Measurements from ENCODE around the gene PXT1. TPM values are rescaled to one million over a fixed set of nuclear protein-coding genes. Genes with fewer than 3 reads are reported as not detected.

The PXT1 gene
- total RNA-seq, 1 experiment from 2014 or later = not detected

- no peak overlapping the region for H2AFZ ChIP-seq (ENCODE audit: low read length)
- no peak for DNase-seq
- H3K9me3 ChIP-seq (ENCODE audit: low read length) = no peaks in the 10 kb centered on the region
- H3K27ac ChIP-seq (ENCODE audit: low read length) = no peak overlapping the region
- no peaks in the 10 kb centered on the region for H3K79me2 ChIP-seq (ENCODE audit: low read length)
- H3K4me3 ChIP-seq (ENCODE audit: low read length) = no peak overlapping the region
- no peak overlapping the region for H3K9ac ChIP-seq (ENCODE audit: low read length)
- H3K9me2 ChIP-seq (replicated peaks; ENCODE audit: insufficient read depth, low read length) = no peaks in the 10 kb centered on the region
- peaks cover 14% of the 10 kb centered on the region for H3K4me1 ChIP-seq (ENCODE audit: low read length)
- no peaks in the 10 kb centered on the region; the same call in 1 of the 2 replicates for H3K27me3 ChIP-seq (ENCODE audit: low read length)
- H3K4me2 ChIP-seq (ENCODE audit: low read depth, low read length, poor library complexity, severe bottlenecking) = no peak overlapping the region
- no peaks in the 10 kb centered on the region for H4K20me1 ChIP-seq (ENCODE audit: insufficient read depth, low read depth, low read length)
- H3K36me3 ChIP-seq (ENCODE audit: insufficient read depth, low read length) = no peaks in the 10 kb centered on the region
Measured at GRCh38 chr6:36383606-36384005, 59.0 kb downstream of the PXT1 start.

DNA sequence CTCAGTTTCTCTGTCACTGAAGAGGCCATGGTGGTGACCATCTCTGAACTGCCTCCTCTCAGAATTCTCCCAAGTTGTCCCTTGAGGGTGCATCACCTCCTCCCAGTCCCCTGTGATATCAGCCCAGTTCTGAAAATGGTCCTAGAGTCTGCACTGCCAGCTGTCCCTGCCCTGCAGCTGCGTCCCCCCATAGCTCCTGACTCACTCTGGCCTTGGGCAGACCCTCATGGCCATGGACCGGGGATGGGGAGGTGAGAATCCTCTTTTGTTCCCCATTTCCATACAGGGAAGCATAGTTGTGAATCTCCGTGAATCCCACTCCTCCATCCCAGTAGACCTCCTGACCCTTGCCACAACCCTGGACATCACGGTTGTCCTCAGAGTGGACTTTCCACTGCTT, 59.7 kb downstream of the PXT1 start:
- Histone ChIP-seq H3K9me2 (replicated peaks; ENCODE audit: insufficient read depth, low read length) (no peaks in the 10 kb centered on the region), H4K20me1 (ENCODE audit: insufficient read depth, low read depth, low read length) (no peaks in the 10 kb centered on the region), H3K9ac (ENCODE audit: low read length) (no peak overlapping the region), H3K4me1 (ENCODE audit: low read length) (peaks cover 16% of the 10 kb centered on the region), H3K27me3 (ENCODE audit: low read length) (no peaks in the 10 kb centered on the region; the same call in 1 of the 2 replicates), H3K9me3 (ENCODE audit: low read length) (no peaks in the 10 kb centered on the region), H3K36me3 (ENCODE audit: insufficient read depth, low read length) (no peaks in the 10 kb centered on the region), H3K79me2 (ENCODE audit: low read length) (no peaks in the 10 kb centered on the region), H3K4me2 (ENCODE audit: low read depth, low read length, poor library complexity, severe bottlenecking) (no peak overlapping the region), H2AFZ (ENCODE audit: low read length) (no peak overlapping the region), H3K4me3 (ENCODE audit: low read length) (no peak overlapping the region), H3K27ac (ENCODE audit: low read length) (no peak overlapping the region)
- DNase-seq = no peak

- Histone ChIP-seq H2AFZ (ENCODE audit: low read length) (no peak overlapping the region), H3K9me3 (ENCODE audit: low read length) (no peaks in the 10 kb centered on the region), H4K20me1 (ENCODE audit: insufficient read depth, low read depth, low read length) (no peaks in the 10 kb centered on the region), H3K4me2 (ENCODE audit: low read depth, low read length, poor library complexity, severe bottlenecking) (no peak overlapping the region), H3K9me2 (replicated peaks; ENCODE audit: insufficient read depth, low read length) (no peaks in the 10 kb centered on the region), H3K4me1 (ENCODE audit: low read length) (peaks cover 8% of the 10 kb centered on the region), H3K27me3 (ENCODE audit: low read length) (no peaks in the 10 kb centered on the region; the same call in 1 of the 2 replicates), H3K79me2 (ENCODE audit: low read length) (no peaks in the 10 kb centered on the region), H3K9ac (ENCODE audit: low read length) (no peak overlapping the region), H3K4me3 (ENCODE audit: low read length) (no peak overlapping the region), H3K27ac (ENCODE audit: low read length) (no peak overlapping the region), H3K36me3 (ENCODE audit: insufficient read depth, low read length) (no peaks in the 10 kb centered on the region)
- no peak for DNase-seq
Measured at GRCh38 chr6:36381502-36382389, 60.9 kb downstream of the PXT1 start.

DNA sequence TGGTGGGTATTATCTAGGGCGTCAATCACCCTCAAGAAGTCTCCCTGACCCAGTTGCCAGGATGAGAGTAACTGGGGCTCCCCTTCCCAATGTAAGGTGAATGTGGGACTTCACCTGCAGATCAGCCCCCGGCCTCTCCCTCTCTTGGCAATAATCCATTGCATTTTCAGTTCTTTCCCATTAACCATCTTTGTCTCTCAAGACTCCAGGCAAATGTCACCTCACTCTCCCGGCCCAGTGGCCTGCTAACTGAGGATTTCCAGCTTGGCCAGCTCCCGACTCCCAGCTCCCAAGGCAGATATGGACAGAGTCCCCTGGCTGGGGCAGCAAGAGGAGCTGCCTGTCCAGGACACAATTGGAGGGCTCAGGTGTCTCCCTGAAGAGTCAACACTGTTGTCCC, 62.5 kb downstream of the PXT1 start:
- Histone ChIP-seq H3K9ac (ENCODE audit: low read length) (no peak overlapping the region), H3K9me2 (replicated peaks; ENCODE audit: insufficient read depth, low read length) (no peaks in the 10 kb centered on the region), H3K9me3 (ENCODE audit: low read length) (no peaks in the 10 kb centered on the region), H3K4me3 (ENCODE audit: low read length) (no peak overlapping the region), H3K4me2 (ENCODE audit: low read depth, low read length, poor library complexity, severe bottlenecking) (no peak overlapping the region), H3K4me1 (ENCODE audit: low read length) (0 out of 2 replicates have a peak, but pooled peaks cover 2% of the 10 kb centered on the region), H2AFZ (ENCODE audit: low read length) (no peak overlapping the region), H3K36me3 (ENCODE audit: insufficient read depth, low read length) (no peaks in the 10 kb centered on the region), H4K20me1 (ENCODE audit: insufficient read depth, low read depth, low read length) (no peaks in the 10 kb centered on the region), H3K79me2 (ENCODE audit: low read length) (no peaks in the 10 kb centered on the region), H3K27me3 (ENCODE audit: low read length) (no peaks in the 10 kb centered on the region), H3K27ac (ENCODE audit: low read length) (no peak overlapping the region)
- DNase-seq = no peak

DNA sequence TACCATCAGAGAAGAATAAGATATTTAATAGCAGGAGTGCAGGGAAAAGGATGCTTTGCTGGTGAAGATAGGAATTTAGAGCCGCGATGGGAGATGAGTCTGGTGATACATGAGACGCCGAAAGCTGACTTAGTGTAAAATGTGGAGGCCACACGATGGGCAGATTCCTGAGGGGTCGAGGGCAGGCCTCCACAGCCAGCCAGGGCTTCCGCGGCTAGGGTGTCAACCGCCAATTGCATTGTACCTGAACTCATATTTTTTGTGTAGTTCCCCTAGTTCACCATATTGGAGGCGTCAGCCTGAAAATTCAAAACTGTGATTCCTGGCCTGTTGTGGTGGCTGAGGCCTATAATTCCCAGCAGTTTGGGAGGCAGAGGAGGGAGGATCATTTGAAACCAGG, 63.7 kb downstream of the PXT1 start:
- Histone ChIP-seq H3K4me2 (ENCODE audit: low read depth, low read length, poor library complexity, severe bottlenecking) (no peak overlapping the region), H3K27ac (ENCODE audit: low read length) (no peak overlapping the region), H3K79me2 (ENCODE audit: low read length) (no peaks in the 10 kb centered on the region), H3K36me3 (ENCODE audit: insufficient read depth, low read length) (no peaks in the 10 kb centered on the region), H4K20me1 (ENCODE audit: insufficient read depth, low read depth, low read length) (no peaks in the 10 kb centered on the region), H3K4me1 (ENCODE audit: low read length) (0 out of 2 replicates have a peak, but pooled peaks cover 2% of the 10 kb centered on the region), H3K9me2 (replicated peaks; ENCODE audit: insufficient read depth, low read length) (no peaks in the 10 kb centered on the region), H2AFZ (ENCODE audit: low read length) (no peak overlapping the region), H3K9ac (ENCODE audit: low read length) (no peak overlapping the region), H3K4me3 (ENCODE audit: low read length) (no peak overlapping the region), H3K27me3 (ENCODE audit: low read length) (no peaks in the 10 kb centered on the region), H3K9me3 (ENCODE audit: low read length) (no peaks in the 10 kb centered on the region)
- no peak for DNase-seq

GRCh38 chr6:36378243-36378920, 64.3 kb downstream of the PXT1 start:
- Histone ChIP-seq H3K27ac (ENCODE audit: low read length) (no peak overlapping the region), H3K9me2 (replicated peaks; ENCODE audit: insufficient read depth, low read length) (no peaks in the 10 kb centered on the region), H3K4me3 (ENCODE audit: low read length) (no peak overlapping the region), H4K20me1 (ENCODE audit: insufficient read depth, low read depth, low read length) (no peaks in the 10 kb centered on the region), H2AFZ (ENCODE audit: low read length) (no peak overlapping the region), H3K9ac (ENCODE audit: low read length) (no peak overlapping the region), H3K27me3 (ENCODE audit: low read length) (no peaks in the 10 kb centered on the region), H3K79me2 (ENCODE audit: low read length) (no peaks in the 10 kb centered on the region), H3K4me2 (ENCODE audit: low read depth, low read length, poor library complexity, severe bottlenecking) (no peak overlapping the region), H3K4me1 (ENCODE audit: low read length) (0 out of 2 replicates have a peak, but pooled peaks cover 2% of the 10 kb centered on the region), H3K9me3 (ENCODE audit: low read length) (no peaks in the 10 kb centered on the region), H3K36me3 (ENCODE audit: insufficient read depth, low read length) (no peaks in the 10 kb centered on the region)
- DNase-seq = no peak

DNA sequence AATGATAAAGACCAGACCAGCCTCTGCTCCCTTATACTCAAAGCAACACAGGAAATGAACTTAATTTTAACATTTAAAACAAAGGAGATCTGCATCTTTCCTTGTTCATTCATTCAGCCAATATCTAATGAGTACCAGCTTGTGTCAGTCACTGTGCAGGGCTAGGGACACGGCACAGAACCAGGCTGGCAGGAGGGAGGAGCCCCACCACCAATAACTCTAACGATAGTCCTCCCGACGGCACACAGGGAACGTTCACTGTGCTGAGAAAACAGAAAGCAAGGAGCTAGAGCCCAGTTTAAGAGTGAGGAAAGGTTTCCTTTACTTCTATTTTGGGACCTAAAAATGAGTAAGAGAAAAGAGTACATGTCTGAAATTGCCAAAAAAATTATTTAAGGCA, 65.1 kb downstream of the PXT1 start:
- Histone ChIP-seq H3K79me2 (ENCODE audit: low read length) (no peaks in the 10 kb centered on the region), H3K4me1 (ENCODE audit: low read length) (0 out of 2 replicates have a peak, but pooled peaks cover 2% of the 10 kb centered on the region), H3K36me3 (ENCODE audit: insufficient read depth, low read length) (no peaks in the 10 kb centered on the region), H3K4me3 (ENCODE audit: low read length) (no peak overlapping the region), H3K9me2 (replicated peaks; ENCODE audit: insufficient read depth, low read length) (no peaks in the 10 kb centered on the region), H2AFZ (ENCODE audit: low read length) (no peak overlapping the region), H3K27me3 (ENCODE audit: low read length) (no peaks in the 10 kb centered on the region), H4K20me1 (ENCODE audit: insufficient read depth, low read depth, low read length) (no peaks in the 10 kb centered on the region), H3K9ac (ENCODE audit: low read length) (no peak overlapping the region), H3K4me2 (ENCODE audit: low read depth, low read length, poor library complexity, severe bottlenecking) (no peak overlapping the region), H3K9me3 (ENCODE audit: low read length) (no peaks in the 10 kb centered on the region), H3K27ac (ENCODE audit: low read length) (no peak overlapping the region)
- no peak for DNase-seq

DNA sequence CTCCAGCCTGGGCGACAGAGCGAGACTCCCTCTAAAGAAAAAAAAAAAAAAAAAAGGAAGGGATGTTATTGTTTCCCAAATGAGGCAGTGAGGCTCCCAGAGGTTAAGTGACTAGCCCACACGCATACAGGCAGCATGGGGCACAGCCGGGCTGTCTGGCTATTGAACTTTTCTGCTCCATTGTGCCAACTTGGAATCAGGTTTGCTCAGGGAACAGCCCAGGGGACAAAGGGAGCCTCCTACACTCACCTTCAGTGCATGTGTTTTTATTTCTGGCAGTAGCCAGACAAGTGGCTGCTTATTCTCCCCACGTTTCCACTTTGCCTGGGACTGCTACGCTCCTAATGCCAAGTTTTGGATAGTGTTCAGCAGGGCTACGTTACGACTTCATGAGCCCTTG, 65.9 kb downstream of the PXT1 start:
- H3K9me3 ChIP-seq (ENCODE audit: low read length) = no peaks in the 10 kb centered on the region
- no peaks in the 10 kb centered on the region for H3K27me3 ChIP-seq (ENCODE audit: low read length)

More for the DNA sequence above, 65.9 kb downstream of the PXT1 start:
- no peak overlapping the region for H3K4me3 ChIP-seq (ENCODE audit: low read length)
- no peak for DNase-seq
- H2AFZ ChIP-seq (ENCODE audit: low read length) = no peak overlapping the region
- H3K4me1 ChIP-seq (ENCODE audit: low read length) = 0 out of 2 replicates have a peak, but pooled peaks cover 2% of the 10 kb centered on the region
- no peak overlapping the region for H3K4me2 ChIP-seq (ENCODE audit: low read depth, low read length, poor library complexity, severe bottlenecking)
- no peaks in the 10 kb centered on the region for H4K20me1 ChIP-seq (ENCODE audit: insufficient read depth, low read depth, low read length)
- no peaks in the 10 kb centered on the region for H3K9me2 ChIP-seq (replicated peaks; ENCODE audit: insufficient read depth, low read length)
- H3K79me2 ChIP-seq (ENCODE audit: low read length) = no peaks in the 10 kb centered on the region
- H3K27ac ChIP-seq (ENCODE audit: low read length) = no peak overlapping the region
- H3K9ac ChIP-seq (ENCODE audit: low read length) = no peak overlapping the region
- no peaks in the 10 kb centered on the region for H3K36me3 ChIP-seq (ENCODE audit: insufficient read depth, low read length)

Measured in Karpas-422 (cell line).